ENCODE results near the gene NEK6.

The NEK6 gene

DNA sequence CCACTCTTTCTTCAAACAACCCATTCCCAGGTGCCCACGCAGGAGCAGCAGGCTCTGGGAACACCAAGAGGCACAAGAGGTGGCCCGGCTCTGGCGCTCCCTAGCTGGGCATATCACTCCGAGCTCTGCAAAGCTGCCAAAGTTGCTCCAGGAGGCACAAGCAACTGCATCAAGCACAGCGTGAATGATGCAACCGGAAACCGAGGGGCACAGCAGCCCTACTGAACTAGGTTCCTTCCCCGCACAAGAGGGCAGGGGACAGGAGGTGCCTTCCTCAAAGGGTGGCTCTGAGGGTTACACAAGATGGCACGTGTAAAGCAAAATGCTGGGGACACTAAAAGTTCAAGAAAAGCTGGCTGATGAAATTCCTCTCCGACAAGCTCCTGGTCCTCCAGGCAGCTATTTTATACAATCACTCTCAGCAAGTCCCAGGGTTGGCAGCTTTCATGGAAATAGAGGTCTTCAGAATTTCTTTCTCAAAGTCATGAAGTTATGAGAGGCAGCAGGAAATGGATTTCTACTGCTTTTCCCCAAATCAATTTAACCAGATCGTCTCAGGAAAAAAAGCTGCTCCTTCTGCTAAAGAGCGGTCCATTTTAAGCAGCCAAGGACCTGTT lies 134.6 kb downstream of the NEK6 start:
- no peak for DNase-seq
- no peaks in the 10 kb centered on the region for H3K9me3 ChIP-seq (ENCODE audit: insufficient read depth, low read length, severe bottlenecking)

DNA sequence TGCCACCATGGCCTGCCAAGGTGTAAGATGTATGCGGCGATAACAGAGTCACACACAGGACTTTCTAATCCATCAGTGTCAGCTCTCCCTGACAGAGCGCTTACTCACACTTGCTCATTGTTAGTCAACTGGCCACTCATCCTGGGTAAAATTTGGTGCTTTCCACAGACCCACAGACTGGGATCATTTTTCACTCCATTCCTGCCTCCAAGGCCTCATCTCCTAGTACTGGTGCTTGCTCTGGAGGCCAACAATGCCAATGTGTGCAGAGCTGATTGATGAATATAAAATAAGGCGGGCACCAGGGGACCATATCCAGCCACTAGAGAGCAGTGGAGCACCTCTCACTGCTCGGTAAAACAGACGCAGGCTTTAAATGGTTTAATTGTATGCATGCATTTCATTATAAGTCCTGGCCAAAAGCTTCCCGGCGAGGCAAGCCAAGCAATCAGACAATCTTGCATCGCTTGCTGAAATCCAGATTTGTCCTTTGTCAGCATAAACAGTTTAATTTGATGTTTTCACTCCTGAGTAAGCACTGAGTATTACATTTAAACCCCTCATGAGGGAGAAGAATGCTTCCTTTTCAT lies 135.2 kb downstream of the NEK6 start:
- TF ChIP-seq, protein P1, sequence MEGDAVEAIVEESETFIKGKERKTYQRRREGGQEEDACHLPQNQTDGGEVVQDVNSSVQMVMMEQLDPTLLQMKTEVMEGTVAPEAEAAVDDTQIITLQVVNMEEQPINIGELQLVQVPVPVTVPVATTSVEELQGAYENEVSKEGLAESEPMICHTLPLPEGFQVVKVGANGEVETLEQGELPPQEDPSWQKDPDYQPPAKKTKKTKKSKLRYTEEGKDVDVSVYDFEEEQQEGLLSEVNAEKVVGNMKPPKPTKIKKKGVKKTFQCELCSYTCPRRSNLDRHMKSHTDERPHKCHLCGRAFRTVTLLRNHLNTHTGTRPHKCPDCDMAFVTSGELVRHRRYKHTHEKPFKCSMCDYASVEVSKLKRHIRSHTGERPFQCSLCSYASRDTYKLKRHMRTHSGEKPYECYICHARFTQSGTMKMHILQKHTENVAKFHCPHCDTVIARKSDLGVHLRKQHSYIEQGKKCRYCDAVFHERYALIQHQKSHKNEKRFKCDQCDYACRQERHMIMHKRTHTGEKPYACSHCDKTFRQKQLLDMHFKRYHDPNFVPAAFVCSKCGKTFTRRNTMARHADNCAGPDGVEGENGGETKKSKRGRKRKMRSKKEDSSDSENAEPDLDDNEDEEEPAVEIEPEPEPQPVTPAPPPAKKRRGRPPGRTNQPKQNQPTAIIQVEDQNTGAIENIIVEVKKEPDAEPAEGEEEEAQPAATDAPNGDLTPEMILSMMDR (IDR thresholded peaks at IDR 0.05; ENCODE audit: borderline replicate concordance, extremely low read depth, low read length, poor library complexity, severe bottlenecking) = no peak
- no peak overlapping the region for H2AFZ ChIP-seq (ENCODE audit: low read depth, low read length)
- no peak overlapping the region for H3K9ac ChIP-seq (ENCODE audit: low read depth, low read length)
- H3K27ac ChIP-seq (ENCODE audit: low read length) = no peak overlapping the region
- H3K27me3 ChIP-seq (ENCODE audit: insufficient read depth, low read length, poor library complexity) = no peaks in the 10 kb centered on the region
- H3K79me2 ChIP-seq (ENCODE audit: insufficient read depth, low read length) = peaks cover 100% of the 10 kb centered on the region
- no peak for ATAC-seq (ENCODE audit: insufficient read depth, low read depth)
- H3K9me3 ChIP-seq (ENCODE audit: insufficient read depth, low read length, severe bottlenecking) = no peaks in the 10 kb centered on the region
- no peaks in the 10 kb centered on the region for H3K4me1 ChIP-seq (ENCODE audit: insufficient read depth, low read length)
- no peak overlapping the region for H3K4me2 ChIP-seq (ENCODE audit: insufficient read depth, low read length)
- peaks cover 34% of the 10 kb centered on the region; the same call in 1 of the 2 replicates for H3K36me3 ChIP-seq (ENCODE audit: insufficient read depth, low read length)
- H3K4me3 ChIP-seq (ENCODE audit: low read depth in 1 of 2, low read length in 2 of 2) = no peak overlapping the region
- peaks cover 72% of the 10 kb centered on the region for H4K20me1 ChIP-seq (ENCODE audit: insufficient read depth, low read length)
- no peak for DNase-seq

More for the DNA sequence above, 134.6 kb downstream of the NEK6 start:
- Histone ChIP-seq H3K4me2 (ENCODE audit: insufficient read depth, low read length) (no peak overlapping the region), H3K79me2 (ENCODE audit: insufficient read depth, low read length) (peaks cover 100% of the 10 kb centered on the region), H3K9ac (ENCODE audit: low read depth, low read length) (no peak overlapping the region), H4K20me1 (ENCODE audit: insufficient read depth, low read length) (peaks cover 69% of the 10 kb centered on the region), H3K36me3 (ENCODE audit: insufficient read depth, low read length) (peaks cover 31% of the 10 kb centered on the region; the same call in 1 of the 2 replicates), H3K27me3 (ENCODE audit: insufficient read depth, low read length, poor library complexity) (no peaks in the 10 kb centered on the region), H2AFZ (ENCODE audit: low read depth, low read length) (no peak overlapping the region), H3K4me1 (ENCODE audit: insufficient read depth, low read length) (no peaks in the 10 kb centered on the region), H3K4me3 (ENCODE audit: low read depth in 1 of 2, low read length in 2 of 2) (no peak overlapping the region), H3K27ac (ENCODE audit: low read length) (no peak overlapping the region)
- no peak for TF ChIP-seq EZH2 (IDR thresholded peaks at IDR 0.05; ENCODE audit: borderline replicate concordance, low read depth, low read length, severe bottlenecking)
- TF ChIP-seq, protein P1 (IDR thresholded peaks at IDR 0.05; ENCODE audit: borderline replicate concordance, extremely low read depth, low read length, poor library complexity, severe bottlenecking) = no peak
- ATAC-seq (ENCODE audit: insufficient read depth, low read depth) = peak; percentile 53; the same call in 1 of the 3 replicates

DNA sequence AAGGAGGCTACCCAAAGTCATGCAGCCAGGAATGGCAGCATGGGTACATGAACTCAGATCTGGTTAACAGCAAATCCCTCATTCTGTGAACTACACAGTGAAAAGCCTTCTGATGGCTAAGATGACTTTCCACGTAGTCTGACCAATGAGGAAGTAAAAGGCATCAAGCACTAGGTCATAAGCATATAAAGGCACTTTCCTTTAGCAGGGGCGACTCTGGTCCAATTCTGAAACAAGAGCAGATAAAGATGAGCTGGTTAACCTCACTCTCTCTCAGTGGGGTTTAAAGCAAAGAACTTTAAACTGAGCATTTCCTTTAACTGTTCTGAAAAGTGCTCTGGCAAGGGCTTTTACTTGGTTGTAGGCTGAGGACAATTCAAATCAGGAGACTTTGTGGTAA lies 136.4 kb downstream of the NEK6 start:
- Histone ChIP-seq H3K27ac (ENCODE audit: low read length) (no peak overlapping the region), H3K79me2 (ENCODE audit: insufficient read depth, low read length) (peaks cover 100% of the 10 kb centered on the region), H4K20me1 (ENCODE audit: insufficient read depth, low read length) (peaks cover 69% of the 10 kb centered on the region), H3K4me2 (ENCODE audit: insufficient read depth, low read length) (no peak overlapping the region), H3K9me3 (ENCODE audit: insufficient read depth, low read length, severe bottlenecking) (no peaks in the 10 kb centered on the region), H2AFZ (ENCODE audit: low read depth, low read length) (no peak overlapping the region), H3K36me3 (ENCODE audit: insufficient read depth, low read length) (peaks cover 43% of the 10 kb centered on the region; the same call in 1 of the 2 replicates), H3K4me1 (ENCODE audit: insufficient read depth, low read length) (no peaks in the 10 kb centered on the region), H3K27me3 (ENCODE audit: insufficient read depth, low read length, poor library complexity) (no peaks in the 10 kb centered on the region), H3K4me3 (ENCODE audit: low read depth in 1 of 2, low read length in 2 of 2) (no peak overlapping the region), H3K9ac (ENCODE audit: low read depth, low read length) (no peak overlapping the region)
- TF ChIP-seq EZH2 (IDR thresholded peaks at IDR 0.05; ENCODE audit: borderline replicate concordance, low read depth, low read length, severe bottlenecking) = no peak
- TF ChIP-seq, protein P1 (IDR thresholded peaks at IDR 0.05; ENCODE audit: borderline replicate concordance, extremely low read depth, low read length, poor library complexity, severe bottlenecking) = no peak
- no peak for DNase-seq
- no peak for ATAC-seq (ENCODE audit: insufficient read depth, low read depth)
